HEK293T (cell line): ENCODE measurements around the gene DLG1.

Experiments used
- CTCF ChIA-PET: fragments of 350-600 bp; formaldehyde crosslinking; extraction: SDS; loops from one replicate; lab custom pipeline; 2021; ENCODE audit warnings: antibody characterized with exemption, inconsistent platforms; lab: Yijun Ruan, JAX
- POLR2A ChIA-PET: fragments of 350-600 bp; formaldehyde crosslinking; extraction: SDS; loops from one replicate; lab custom pipeline; 2020; ENCODE audit warnings: antibody characterized with exemption, inconsistent platforms; lab: Yijun Ruan, JAX
- DNase-seq: peaks from one replicate; pipeline ENCODE4 v3.0.0; 2012; ENCODE audit warnings: mixed read lengths; ENCODE audit errors: extremely low spot score
- ARNT ChIP-seq: fragments of 450-650 bp; IDR thresholded peaks from 2 replicates; pipeline ENCODE4 v1.6.1; 2017; ENCODE audit warnings: mild to moderate bottlenecking
- BHLHE40 ChIP-seq: fragments of 450-650 bp; IDR thresholded peaks from 2 replicates; pipeline ENCODE4 v1.6.1; 2016; ENCODE audit warnings: mild to moderate bottlenecking, moderate library complexity, borderline replicate concordance
- CTBP1 ChIP-seq: fragments of 450-650 bp; IDR thresholded peaks from 2 replicates; pipeline ENCODE4 v1.6.1; 2016; ENCODE audit warnings: borderline replicate concordance
- ELF4 ChIP-seq: fragments of 450-650 bp; IDR thresholded peaks from 2 replicates; pipeline ENCODE4 v1.6.1; 2017; ENCODE audit warnings: antibody characterized with exemption
- FOXA1 ChIP-seq: fragments of 450-650 bp; IDR thresholded peaks from 2 replicates; pipeline ENCODE4 v1.6.1; 2016; ENCODE audit warnings: mild to moderate bottlenecking
- FOXK2 ChIP-seq: fragments of 450-650 bp; IDR thresholded peaks from 2 replicates; pipeline ENCODE4 v1.6.1; 2016; ENCODE audit warnings: mild to moderate bottlenecking
- FOXM1 ChIP-seq: fragments of 450-650 bp; IDR thresholded peaks from 2 replicates; pipeline ENCODE4 v1.6.1; 2017; ENCODE audit warnings: mild to moderate bottlenecking, borderline replicate concordance
- HDGF ChIP-seq: fragments of 450-650 bp; IDR thresholded peaks from 2 replicates; pipeline ENCODE4 v1.6.1; 2017; ENCODE audit warnings: antibody characterized with exemption, borderline replicate concordance
- L3MBTL2 ChIP-seq: fragments of 450-650 bp; conservative IDR thresholded peaks from 2 replicates; pipeline ENCODE4 v1.6.1; 2016; ENCODE audit warnings: mild to moderate bottlenecking
- LEF1 ChIP-seq: fragments of 450-650 bp; IDR thresholded peaks from 2 replicates; pipeline ENCODE4 v1.6.1; 2017; ENCODE audit warnings: mild to moderate bottlenecking, borderline replicate concordance
- NFRKB ChIP-seq: fragments of 450-650 bp; IDR thresholded peaks from 2 replicates; pipeline ENCODE4 v1.6.1; 2016; ENCODE audit warnings: mild to moderate bottlenecking, moderate library complexity
- SP1 ChIP-seq: fragments of 450-650 bp; IDR thresholded peaks from 2 replicates; pipeline ENCODE4 v1.6.1; 2017
- SUZ12 ChIP-seq: fragments of 450-650 bp; IDR thresholded peaks from 2 replicates; pipeline ENCODE4 v1.6.1; 2016; ENCODE audit warnings: mild to moderate bottlenecking
- TARDBP ChIP-seq: fragments of 450-650 bp; IDR thresholded peaks from 2 replicates; pipeline ENCODE4 v1.6.1; 2016
- ZNF384 ChIP-seq: fragments of 450-650 bp; IDR thresholded peaks from 2 replicates; pipeline ENCODE4 v1.6.1; 2016
- TF ChIP-seq, protein P1 (sequence below): fragments of 450-650 bp; IDR thresholded peaks from 2 replicates; pipeline ENCODE4 v1.6.1; 2016

DLG1 gene

DNA sequence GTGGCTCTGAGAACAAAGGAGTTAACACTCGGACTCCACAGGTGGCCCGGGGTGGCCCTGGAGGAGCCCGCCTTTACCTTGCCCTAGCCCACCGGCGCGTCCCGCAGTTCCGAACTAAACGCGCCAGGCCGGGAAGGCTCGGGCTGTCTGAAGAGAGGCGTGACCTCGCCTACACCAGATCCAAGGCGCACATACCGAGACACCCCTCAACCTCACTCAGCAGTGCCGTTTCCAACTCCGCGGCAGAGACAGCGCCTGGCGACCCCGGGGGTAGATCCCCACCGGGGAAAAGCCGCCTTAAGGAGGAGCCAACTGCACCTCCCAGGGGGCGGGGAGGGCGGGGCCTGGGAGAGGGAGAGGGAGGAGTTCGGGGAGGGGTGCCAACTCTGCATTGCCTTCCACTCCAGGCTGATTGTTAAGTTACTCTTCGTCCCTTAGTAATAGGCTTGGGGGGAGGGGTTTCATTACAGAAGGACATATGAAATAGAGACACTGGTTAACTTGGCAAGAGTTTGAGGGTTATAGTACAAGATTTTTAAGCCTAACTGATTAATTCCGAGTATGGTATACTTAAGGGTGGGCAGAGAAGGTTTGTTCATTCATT lies at the start of gene DLG1:
Gene DLG1 (minus strand): TSS at position 272 of the 604 bp plus-strand sequence. CDS start 1,408 bp downstream, outside the sequence.
- ChIA-PET POLR2A (interaction anchor here (0.9 kb wide), 1 partner anchor 30 kb away, joined by 5 read pairs; no protein-coding TSS in a partner anchor), CTCF (no interaction called here)
- DNase-seq, result peak; percentile 77
- peak; percentile 27; the same call in 1 of the 2 replicates for TF ChIP-seq L3MBTL2
- no peak for TF ChIP-seq FOXA1

DNA sequence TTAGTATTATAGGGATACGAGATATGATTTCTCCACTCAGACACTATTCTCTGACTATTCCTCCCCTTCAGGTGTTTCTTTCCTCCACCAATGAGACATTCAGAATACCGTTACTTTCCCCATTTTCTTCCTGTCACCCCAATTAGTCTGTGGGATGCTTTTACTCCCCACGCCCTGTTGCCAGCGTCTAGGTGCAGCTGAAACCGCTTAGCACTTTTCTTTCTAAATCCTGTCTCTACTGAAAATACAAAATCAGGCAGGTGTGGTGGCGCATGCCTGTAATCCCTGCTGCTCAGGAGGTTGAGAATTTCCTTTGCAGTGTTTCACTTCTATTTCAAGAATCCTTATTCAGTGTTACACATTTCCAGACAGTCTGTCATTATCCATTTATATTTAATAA lies 49.6 kb upstream of the DLG1 start:
- POLR2A ChIA-PET, result no interaction called here
- TF ChIP-seq SUZ12, result no peak
- no peak for TF ChIP-seq ZNF384
- CTCF ChIA-PET, result no interaction called here
- DNase-seq, result no peak

DNA sequence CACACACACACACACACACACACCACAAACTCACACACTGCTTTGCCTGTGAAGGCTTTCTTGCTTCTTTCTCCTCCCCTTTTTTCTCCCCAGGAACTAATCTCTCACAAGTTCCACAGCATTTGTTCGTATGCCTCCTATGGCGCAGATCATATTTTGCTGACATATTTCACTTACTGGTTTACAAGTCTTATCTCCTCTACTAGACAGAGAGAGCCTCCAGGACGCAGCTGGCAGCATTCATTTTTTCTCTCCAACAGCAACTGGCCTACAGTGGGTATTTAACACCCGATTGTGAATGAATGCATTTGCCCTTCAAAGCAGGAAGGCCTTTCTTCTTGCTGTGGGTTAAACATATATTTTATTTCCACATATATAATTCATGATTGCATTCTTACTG lies 47.0 kb upstream of the DLG1 start:
- ChIA-PET POLR2A (no interaction called here), CTCF (interaction anchor here (0.6 kb wide), 1 partner anchor 57 kb away, joined by 3 read pairs; no protein-coding TSS in a partner anchor)
- DNase-seq, result no peak
- TF ChIP-seq ZNF384, result no peak

DNA sequence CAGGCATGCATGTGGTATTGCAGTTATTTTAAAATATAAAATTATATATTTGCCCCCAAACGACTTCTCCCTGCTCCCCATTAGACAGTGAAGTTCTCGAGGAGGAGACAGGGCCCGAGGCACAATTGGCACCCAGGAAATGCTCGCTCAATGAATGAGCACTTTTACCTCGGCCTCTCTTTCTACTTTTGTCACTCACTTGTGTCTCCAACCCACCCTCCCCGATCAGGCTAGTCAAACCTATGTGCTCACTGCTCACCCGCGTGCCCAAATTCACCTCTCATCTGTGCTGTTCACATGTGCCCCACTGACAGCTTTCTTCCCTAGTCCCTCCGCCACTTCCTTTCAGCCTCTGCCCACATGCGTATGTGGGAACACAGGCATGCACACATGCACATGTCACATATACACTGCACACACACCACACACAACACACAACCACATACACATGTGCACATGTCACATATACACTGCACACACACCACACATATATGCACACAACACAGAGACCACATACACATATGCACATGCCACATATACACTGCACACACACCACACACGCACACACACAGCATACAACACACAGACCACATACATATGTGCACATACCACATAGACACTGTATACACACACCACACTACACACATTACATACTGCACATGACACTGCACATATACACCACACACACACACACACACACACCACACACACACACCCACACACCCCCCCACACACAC lies 46.3 kb upstream of the DLG1 start:
- no peak for DNase-seq
- ChIA-PET CTCF (interaction anchor here (0.6 kb wide), 1 partner anchor 57 kb away, joined by 3 read pairs; no protein-coding TSS in a partner anchor), POLR2A (no interaction called here)
- TF ChIP-seq ARNT (no peak), SUZ12 (no peak), CTBP1 (no peak), FOXK2 (no peak), NFRKB (no peak), FOXM1 (no peak), HDGF (no peak), ZNF384 (no peak), LEF1 (no peak), L3MBTL2 (no peak), FOXA1 (no peak), ELF4 (no peak), BHLHE40 (no peak), SP1 (no peak)
- TF ChIP-seq, protein P1, sequence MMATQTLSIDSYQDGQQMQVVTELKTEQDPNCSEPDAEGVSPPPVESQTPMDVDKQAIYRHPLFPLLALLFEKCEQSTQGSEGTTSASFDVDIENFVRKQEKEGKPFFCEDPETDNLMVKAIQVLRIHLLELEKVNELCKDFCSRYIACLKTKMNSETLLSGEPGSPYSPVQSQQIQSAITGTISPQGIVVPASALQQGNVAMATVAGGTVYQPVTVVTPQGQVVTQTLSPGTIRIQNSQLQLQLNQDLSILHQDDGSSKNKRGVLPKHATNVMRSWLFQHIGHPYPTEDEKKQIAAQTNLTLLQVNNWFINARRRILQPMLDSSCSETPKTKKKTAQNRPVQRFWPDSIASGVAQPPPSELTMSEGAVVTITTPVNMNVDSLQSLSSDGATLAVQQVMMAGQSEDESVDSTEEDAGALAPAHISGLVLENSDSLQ, result no peak

DNA sequence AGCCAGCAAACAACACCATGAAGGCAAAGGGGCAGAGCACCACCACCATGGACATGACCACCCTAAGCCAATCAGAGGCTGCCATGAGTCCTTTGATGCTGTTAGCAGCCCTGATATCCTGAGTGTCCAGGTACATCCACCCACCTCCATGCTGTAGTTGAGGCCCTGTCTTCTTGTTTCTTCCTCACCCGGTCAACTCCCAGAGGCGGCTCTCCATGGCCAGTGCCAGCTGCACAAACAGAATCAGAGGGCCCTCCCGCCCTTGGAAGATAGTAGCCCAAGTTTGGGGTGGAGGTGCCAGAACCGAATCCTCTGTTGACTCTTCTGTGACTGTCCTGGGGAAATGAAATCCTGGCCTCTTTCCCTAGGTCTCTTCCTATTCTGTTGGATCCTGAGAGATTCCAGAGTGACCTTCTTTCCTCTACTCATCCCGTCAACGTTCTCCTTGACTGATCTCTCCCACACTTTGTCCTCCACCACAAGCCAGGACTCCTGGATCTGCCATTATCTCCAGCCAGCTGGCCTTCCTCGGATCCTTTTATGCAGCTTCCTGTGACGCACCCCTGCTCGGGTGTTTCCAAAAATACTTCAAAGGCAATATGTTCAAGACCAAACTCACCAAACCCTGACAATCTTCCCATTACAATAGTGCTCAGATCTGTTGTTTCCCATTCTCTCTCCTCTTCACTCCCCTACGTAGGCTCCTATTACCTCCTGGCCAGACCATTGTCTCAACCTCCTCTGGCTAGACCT lies 45.4 kb upstream of the DLG1 start:
- POLR2A ChIA-PET, result no interaction called here
- CTCF ChIA-PET, result no interaction called here
- no peak for TF ChIP-seq FOXM1
- TF ChIP-seq SUZ12, result no peak
- TF ChIP-seq, protein P1, result no peak
- TF ChIP-seq FOXA1, result no peak
- no peak for TF ChIP-seq NFRKB
- no peak for TF ChIP-seq BHLHE40
- TF ChIP-seq TARDBP, result no peak
- no peak for TF ChIP-seq ZNF384
- TF ChIP-seq HDGF, result no peak
- TF ChIP-seq FOXK2, result no peak
- TF ChIP-seq ELF4, result no peak
- TF ChIP-seq SP1, result no peak
- TF ChIP-seq L3MBTL2, result no peak
- no peak for TF ChIP-seq ARNT
- no peak for TF ChIP-seq LEF1
- TF ChIP-seq CTBP1, result no peak
- DNase-seq, result no peak

DNA sequence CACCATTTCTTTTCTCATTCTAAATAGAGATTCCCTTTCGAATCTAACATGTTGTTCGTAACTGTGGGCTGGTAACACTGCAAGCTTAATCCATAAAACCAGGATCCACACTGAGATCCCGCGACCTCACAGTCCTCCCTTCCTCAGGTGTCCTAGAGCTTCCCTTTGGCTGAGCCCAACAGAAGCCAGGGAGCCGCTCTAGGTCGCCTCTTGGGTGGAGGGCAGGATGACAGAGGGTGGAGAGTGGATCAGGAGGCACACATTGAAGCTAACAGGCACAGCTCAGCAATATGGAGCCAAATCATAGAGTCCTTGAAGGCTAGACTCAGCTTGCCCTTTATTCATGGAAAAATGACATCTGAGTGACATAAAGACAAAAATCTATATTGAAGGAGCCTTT lies 44.7 kb upstream of the DLG1 start:
- POLR2A ChIA-PET, result no interaction called here

DNA sequence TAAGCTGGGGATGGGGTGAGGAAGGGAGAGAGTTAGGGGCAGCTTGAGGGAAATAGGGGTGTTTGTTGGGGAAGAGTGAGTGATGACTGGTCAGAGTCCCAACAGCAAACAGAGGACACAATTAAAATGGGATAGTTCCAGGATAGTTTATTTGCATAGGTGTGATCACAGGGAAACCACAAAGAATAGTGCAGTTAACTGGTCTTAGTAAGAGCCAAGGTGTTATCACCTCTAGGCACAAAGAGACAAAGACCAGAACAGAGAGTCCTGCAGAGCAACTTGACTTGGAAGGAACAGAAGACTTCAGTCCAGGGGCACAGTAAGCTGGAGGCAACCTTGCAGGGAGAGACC lies 42.1 kb upstream of the DLG1 start:
- POLR2A ChIA-PET, result no interaction called here

More for the DNA sequence above, 44.7 kb upstream of the DLG1 start:
- DNase-seq, result no peak
- CTCF ChIA-PET, result no interaction called here
- no peak for TF ChIP-seq SP1
- no peak for TF ChIP-seq TARDBP
- TF ChIP-seq NFRKB, result no peak
- TF ChIP-seq ARNT, result no peak

More for the DNA sequence above, 42.1 kb upstream of the DLG1 start:
- DNase-seq, result no peak
- TF ChIP-seq FOXK2, result no peak
- no peak for TF ChIP-seq L3MBTL2
- no peak for TF ChIP-seq FOXA1
- no peak for TF ChIP-seq CTBP1
- TF ChIP-seq NFRKB, result no peak
- TF ChIP-seq BHLHE40, result no peak
- no peak for TF ChIP-seq ARNT
- no peak for TF ChIP-seq ELF4
- no peak for TF ChIP-seq FOXM1
- no peak for TF ChIP-seq LEF1
- CTCF ChIA-PET, result no interaction called here
